HG03442 (cell line): ENCODE results near the gene LAMB1.
"Not testable (repeated sequence)": the region's sequence is repeated elsewhere in the genome, so short reads cannot be mapped to it uniquely, and the experiment has no call there.

ENCODE experiments used
- ATAC-seq: cut with Tn5 transposase; IDR thresholded peaks from one replicate; pipeline ENCODE4 v1.9.1; 2021; ENCODE audit warnings: mild to moderate bottlenecking, moderate library complexity; ENCODE audit not compliant: unreplicated experiment

Gene LAMB1

GRCh38 chr7:107973861-107974260, 29.1 kb downstream of the LAMB1 start:
- ATAC-seq = no peak

GRCh38 chr7:107972941-107973376, 30.0 kb downstream of the LAMB1 start:
- ATAC-seq = no peak

GRCh38 chr7:107972075-107972482, 30.9 kb downstream of the LAMB1 start:
- no peak for ATAC-seq

GRCh38 chr7:107971613-107972012, 31.3 kb downstream of the LAMB1 start:
- no peak for ATAC-seq

GRCh38 chr7:107971100-107971499, 31.9 kb downstream of the LAMB1 start:
- ATAC-seq = no peak

GRCh38 chr7:107969856-107970255, 33.1 kb downstream of the LAMB1 start:
- ATAC-seq = no peak

- no peak for ATAC-seq
Measured at GRCh38 chr7:107968449-107968848, 34.5 kb downstream of the LAMB1 start.

GRCh38 chr7:107967420-107967819, 35.5 kb downstream of the LAMB1 start:
- ATAC-seq = no peak

- ATAC-seq = no peak
Measured at GRCh38 chr7:107966711-107967110, 36.2 kb downstream of the LAMB1 start.

GRCh38 chr7:107964510-107964909, 38.5 kb downstream of the LAMB1 start:
- ATAC-seq = no peak

- ATAC-seq = no peak
Measured at GRCh38 chr7:107962817-107963216, 40.1 kb downstream of the LAMB1 start.

- no peak for ATAC-seq
Measured at GRCh38 chr7:107961405-107961804, 41.6 kb downstream of the LAMB1 start.

GRCh38 chr7:107960272-107960671, 42.7 kb downstream of the LAMB1 start:
- ATAC-seq = no peak

- ATAC-seq = no peak
Measured at GRCh38 chr7:107959527-107959898, 43.4 kb downstream of the LAMB1 start.

GRCh38 chr7:107958764-107959526, 44.0 kb downstream of the LAMB1 start:
- no peak for ATAC-seq

GRCh38 chr7:107957436-107957835, 45.5 kb downstream of the LAMB1 start:
- ATAC-seq = no peak

- ATAC-seq = not testable (repeated sequence)
Measured at GRCh38 chr7:107956950-107957349, 46.0 kb downstream of the LAMB1 start.

- no peak for ATAC-seq
Measured at GRCh38 chr7:107955394-107955793, 47.6 kb downstream of the LAMB1 start.

- no peak for ATAC-seq
Measured at GRCh38 chr7:107953924-107954303, 49.0 kb downstream of the LAMB1 start.

- no peak for ATAC-seq
Measured at GRCh38 chr7:107953265-107953923, 49.6 kb downstream of the LAMB1 start.

GRCh38 chr7:107951896-107952295, 51.1 kb downstream of the LAMB1 start:
- ATAC-seq = no peak

- no peak for ATAC-seq
Measured at GRCh38 chr7:107951172-107951787, 51.7 kb downstream of the LAMB1 start.
